Calu3 (cell line): Measurements from ENCODE around the gene WDR82. TPM values are rescaled to one million over a fixed set of nuclear protein-coding genes. Genes with fewer than 3 reads are reported as not detected.

Source experiments
- BruUV-seq: library from RNA; stranded (reverse); fragments of 400-500 nt; replicated peaks from 2 replicates; lab custom pipeline; 2021; lab: Mats Ljungman, UMichigan
- CTCF ChIA-PET: fragments of 300-600 bp; sonication (Branson Sonifier 250); formaldehyde crosslinking; loops from one replicate; lab custom pipeline; 2022; ENCODE audit warnings: antibody characterized with exemption; lab: Charles Lee
- DNase-seq: peaks from one replicate; pipeline ENCODE4 v3.0.0; 2022
- H3K27ac Mint-ChIP-seq: one replicate; pipeline ENCODE4 v1.8.0; 2022; ENCODE audit warnings: mixed read lengths; ENCODE audit not compliant: unreplicated experiment
- H3K27me3 Mint-ChIP-seq: one replicate; pipeline ENCODE4 v1.8.0; 2022; ENCODE audit warnings: mixed read lengths; ENCODE audit not compliant: unreplicated experiment
- H3K36me3 Mint-ChIP-seq: one replicate; pipeline ENCODE4 v1.8.0; 2022; ENCODE audit warnings: mild to moderate bottlenecking, moderate library complexity, mixed read lengths; ENCODE audit not compliant: insufficient read depth, unreplicated experiment
- H3K4me1 Mint-ChIP-seq: one replicate; pipeline ENCODE4 v1.8.0; 2022; ENCODE audit warnings: mild to moderate bottlenecking, low read depth, mixed read lengths; ENCODE audit not compliant: unreplicated experiment
- H3K4me3 Mint-ChIP-seq: one replicate; pipeline ENCODE4 v1.8.0; 2022; ENCODE audit warnings: mild to moderate bottlenecking, low read depth, moderate library complexity, mixed read lengths; ENCODE audit not compliant: unreplicated experiment
- H3K9me3 Mint-ChIP-seq: one replicate; pipeline ENCODE4 v1.8.0; 2022; ENCODE audit warnings: low read depth, mixed read lengths; ENCODE audit not compliant: unreplicated experiment
- intact Hi-C: fragments of 100-400 bp; cut with micrococcal nuclease; formaldehyde crosslinking; loops from one replicate; pipeline ENCODE4 v1.10.0; 2022; ENCODE audit not compliant: unreplicated experiment
- total RNA-seq: library from RNA; stranded (reverse); gene quantifications from 2 replicates; pipeline ENCODE4 v1.2.3, GENCODE V29; 2022
- TF ChIP-seq, protein P1 (sequence below): fragments of 200-600 bp; IDR thresholded peaks from one replicate; pipeline ENCODE4 v1.8.0; 2022; ENCODE audit warnings: antibody characterized with exemption; ENCODE audit not compliant: unreplicated experiment

The WDR82 gene
- total RNA-seq, 1 experiment from 2014 or later = 59.7 TPM

DNA sequence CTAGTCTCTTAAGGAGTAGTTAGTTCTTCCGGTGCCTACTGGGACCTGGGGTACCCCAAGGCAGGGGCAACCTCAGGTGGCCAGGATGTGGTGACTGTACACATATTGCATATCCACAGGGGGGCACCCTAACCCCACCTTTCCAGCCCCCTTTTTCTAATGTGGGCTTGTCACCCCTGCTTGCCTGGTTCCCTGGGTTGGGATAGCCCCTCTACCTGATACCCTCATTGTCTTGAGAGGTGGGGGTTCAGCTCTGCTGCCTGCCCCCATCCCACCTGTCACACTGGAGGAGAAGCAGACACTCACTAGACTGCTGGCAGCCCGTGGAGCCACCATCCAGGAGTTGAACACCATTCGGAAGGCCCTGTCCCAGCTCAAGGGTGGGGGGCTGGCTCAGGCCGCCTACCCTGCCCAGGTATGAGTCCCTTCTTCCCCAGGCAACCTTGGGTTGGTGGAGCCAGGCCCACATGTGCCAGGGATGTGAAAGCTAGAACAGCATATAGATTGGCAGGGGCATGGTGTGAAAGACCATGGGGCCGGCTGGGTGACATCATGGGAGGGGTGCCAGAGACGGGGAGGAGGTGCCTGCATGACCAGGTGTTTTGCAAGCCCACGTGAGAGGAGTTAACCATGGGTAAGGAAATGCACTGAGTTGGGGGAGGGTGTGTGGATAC is 13.2 kb upstream of the WDR82 start:
- peaks cover 33% of the 10 kb centered on the region for H3K4me1 Mint-ChIP-seq
- no peaks in the 10 kb centered on the region for H3K27me3 Mint-ChIP-seq
- peak overlapping the region; percentile 14 for H3K27ac Mint-ChIP-seq
- peak; percentile 63 for DNase-seq
- H3K36me3 Mint-ChIP-seq = peaks cover 37% of the 10 kb centered on the region
- no peaks in the 10 kb centered on the region for H3K9me3 Mint-ChIP-seq
- CTCF ChIA-PET = interaction anchor here (1.9 kb wide), 1 partner anchor 48 kb away, joined by 6 read pairs; no protein-coding TSS in a partner anchor
- intact Hi-C loops = loop anchor here (1.0 kb wide), 1 partner anchor 48 kb away; no protein-coding TSS in a partner anchor
- TF ChIP-seq, protein P1, sequence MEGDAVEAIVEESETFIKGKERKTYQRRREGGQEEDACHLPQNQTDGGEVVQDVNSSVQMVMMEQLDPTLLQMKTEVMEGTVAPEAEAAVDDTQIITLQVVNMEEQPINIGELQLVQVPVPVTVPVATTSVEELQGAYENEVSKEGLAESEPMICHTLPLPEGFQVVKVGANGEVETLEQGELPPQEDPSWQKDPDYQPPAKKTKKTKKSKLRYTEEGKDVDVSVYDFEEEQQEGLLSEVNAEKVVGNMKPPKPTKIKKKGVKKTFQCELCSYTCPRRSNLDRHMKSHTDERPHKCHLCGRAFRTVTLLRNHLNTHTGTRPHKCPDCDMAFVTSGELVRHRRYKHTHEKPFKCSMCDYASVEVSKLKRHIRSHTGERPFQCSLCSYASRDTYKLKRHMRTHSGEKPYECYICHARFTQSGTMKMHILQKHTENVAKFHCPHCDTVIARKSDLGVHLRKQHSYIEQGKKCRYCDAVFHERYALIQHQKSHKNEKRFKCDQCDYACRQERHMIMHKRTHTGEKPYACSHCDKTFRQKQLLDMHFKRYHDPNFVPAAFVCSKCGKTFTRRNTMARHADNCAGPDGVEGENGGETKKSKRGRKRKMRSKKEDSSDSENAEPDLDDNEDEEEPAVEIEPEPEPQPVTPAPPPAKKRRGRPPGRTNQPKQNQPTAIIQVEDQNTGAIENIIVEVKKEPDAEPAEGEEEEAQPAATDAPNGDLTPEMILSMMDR = peak; percentile 53
- no TSS peak for BruUV-seq
- H3K4me3 Mint-ChIP-seq = no peak overlapping the region

DNA sequence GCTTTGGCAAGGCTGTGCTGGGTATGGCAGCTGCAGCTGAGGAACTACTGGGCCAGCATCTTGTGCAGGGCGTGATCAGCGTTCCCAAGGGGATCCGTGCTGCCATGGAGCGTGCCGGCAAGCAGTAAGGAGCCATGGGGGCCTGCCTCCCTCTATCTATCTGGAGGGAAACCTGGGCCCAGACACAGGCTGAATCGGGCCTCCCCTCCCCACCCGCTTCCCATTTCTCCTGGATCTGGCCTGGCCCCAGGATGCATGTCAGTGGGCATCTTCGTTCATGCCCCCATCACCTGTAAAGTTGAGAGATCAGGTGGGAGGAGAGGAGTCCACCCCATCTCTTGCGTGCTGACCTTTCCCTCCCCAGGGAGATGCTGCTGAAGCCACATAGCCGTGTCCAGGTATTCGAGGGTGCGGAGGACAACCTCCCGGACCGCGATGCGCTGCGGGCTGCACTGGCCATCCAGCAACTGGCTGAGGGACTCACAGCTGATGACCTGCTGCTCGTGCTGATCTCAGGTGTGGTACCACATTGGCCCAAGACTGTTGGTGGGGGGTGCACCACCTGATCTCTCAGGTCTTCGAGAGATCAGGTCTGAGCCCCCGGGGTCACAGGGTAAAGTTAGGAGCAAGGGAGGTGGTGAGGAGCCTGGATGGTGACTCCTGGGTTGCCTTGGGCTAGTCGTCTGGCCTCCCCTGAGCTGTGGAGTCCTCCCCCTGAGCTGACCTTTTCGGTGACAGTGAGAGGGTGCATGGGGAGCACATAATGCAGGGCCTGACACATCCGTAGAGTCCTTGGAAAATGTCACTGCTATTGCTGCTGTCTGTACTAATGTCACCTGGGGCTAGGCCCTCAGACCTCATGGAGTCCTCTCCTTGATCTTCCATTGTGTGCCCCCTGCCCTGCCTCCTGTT is 12.4 kb upstream of the WDR82 start:
- no peak overlapping the region for H3K4me3 Mint-ChIP-seq
- no TSS peak for BruUV-seq

DNA sequence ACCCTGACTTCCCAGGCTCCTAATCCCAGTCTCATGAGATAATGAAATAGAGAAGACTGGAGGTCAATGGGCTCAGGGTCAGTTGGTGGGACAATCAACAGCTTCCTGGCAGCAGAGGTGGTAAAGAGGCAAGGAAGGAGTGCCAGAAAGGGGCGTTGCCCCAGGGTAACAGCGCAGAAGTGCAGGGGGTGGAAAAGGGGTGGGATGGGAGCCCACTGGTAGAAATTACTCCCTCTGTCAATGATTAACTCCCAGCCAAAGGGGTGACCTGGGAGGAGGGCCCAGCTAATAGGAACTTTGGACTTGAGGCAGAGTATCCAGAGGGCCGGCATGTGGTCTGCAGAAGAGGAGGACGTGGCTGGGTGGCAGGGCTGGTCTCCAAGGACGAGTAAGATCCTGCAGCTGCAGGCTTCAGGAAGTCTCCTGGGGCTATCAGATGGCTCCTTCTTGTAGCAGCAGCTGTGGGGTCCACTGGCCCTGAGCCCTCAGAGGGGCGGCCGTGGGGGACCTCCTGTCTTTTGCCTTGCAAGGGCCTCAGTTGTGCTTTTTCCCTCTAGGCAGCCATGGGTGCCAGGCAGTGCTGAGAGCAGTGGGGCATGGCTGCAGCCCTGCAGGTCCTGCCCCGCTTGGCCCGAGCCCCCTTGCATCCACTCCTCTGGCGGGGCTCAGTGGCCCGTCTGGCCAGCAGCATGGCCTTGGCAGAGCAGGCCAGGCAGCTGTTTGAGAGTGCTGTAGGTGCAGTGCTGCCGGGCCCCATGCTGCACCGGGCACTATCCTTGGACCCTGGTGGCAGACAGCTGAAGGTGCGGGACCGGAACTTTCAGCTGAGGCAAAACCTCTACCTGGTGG is 11.5 kb upstream of the WDR82 start:
- intact Hi-C loops = no loop called here
- Mint-ChIP-seq H3K4me1 (peaks cover 40% of the 10 kb centered on the region), H3K36me3 (peaks cover 42% of the 10 kb centered on the region), H3K9me3 (no peaks in the 10 kb centered on the region), H3K27me3 (no peaks in the 10 kb centered on the region), H3K27ac (peak overlapping the region; percentile 39), H3K4me3 (peak overlapping the region; percentile 21)
- DNase-seq = peak; percentile 47
- CTCF ChIA-PET = interaction anchor here (0.6 to 1.9 kb wide), 6 partner anchors 11 to 71 kb away, joined by 3 to 6 read pairs (median 4); partner anchors contain the start of gene WDR82
- TF ChIP-seq, protein P1 = peak; percentile 19
- no TSS peak for BruUV-seq

More for the DNA sequence above, 12.4 kb upstream of the WDR82 start:
- Mint-ChIP-seq H3K27me3 (no peaks in the 10 kb centered on the region), H3K27ac (peak overlapping the region; percentile 14), H3K9me3 (no peaks in the 10 kb centered on the region), H3K4me1 (peaks cover 36% of the 10 kb centered on the region), H3K36me3 (peaks cover 42% of the 10 kb centered on the region)
- CTCF ChIA-PET = interaction anchor here (1.3 to 1.9 kb wide), 2 partner anchors 49 to 72 kb away, joined by 4 to 6 read pairs; no protein-coding TSS in a partner anchor
- TF ChIP-seq, protein P1 = no peak
- DNase-seq = no peak
- intact Hi-C loops = loop anchor here (1.0 kb wide), 1 partner anchor 48 kb away; no protein-coding TSS in a partner anchor

DNA sequence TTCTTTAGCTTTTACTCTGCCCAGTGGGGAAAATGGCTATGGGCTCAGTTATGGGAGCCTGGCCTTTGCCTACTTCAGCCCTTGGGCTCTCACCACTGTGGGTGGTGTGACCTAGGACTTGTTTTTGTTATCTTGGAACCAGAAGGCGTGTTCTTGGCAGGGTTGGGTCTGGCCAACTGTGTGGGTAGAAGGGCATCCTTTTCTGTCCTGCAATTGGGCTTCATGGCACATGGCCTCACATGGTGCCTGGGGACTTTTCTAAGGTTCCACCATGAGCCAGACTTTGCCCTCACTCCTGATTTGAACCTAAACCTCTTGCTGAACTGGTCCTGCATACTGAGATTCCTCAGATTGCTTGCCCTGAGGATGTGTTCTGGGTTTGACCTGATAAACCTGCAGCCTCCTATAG is 10.9 kb upstream of the WDR82 start:
- BruUV-seq = no TSS peak
- peaks cover 46% of the 10 kb centered on the region for H3K4me1 Mint-ChIP-seq
- peak overlapping the region; percentile 21 for H3K4me3 Mint-ChIP-seq
- intact Hi-C loops = no loop called here
- H3K27me3 Mint-ChIP-seq = no peaks in the 10 kb centered on the region
- H3K27ac Mint-ChIP-seq = peak overlapping the region; percentile 39
- CTCF ChIA-PET = interaction anchor here (1.0 to 1.3 kb wide), 3 partner anchors 10 to 57 kb away, joined by 3 to 6 read pairs (median 3); partner anchors contain the start of gene WDR82
- no peak for DNase-seq
- TF ChIP-seq, protein P1 = no peak
- peaks cover 42% of the 10 kb centered on the region for H3K36me3 Mint-ChIP-seq
- H3K9me3 Mint-ChIP-seq = no peaks in the 10 kb centered on the region
